HG03175 (cell line): ENCODE results near the gene LCOR.

Experiments
- ATAC-seq: cut with Tn5 transposase; IDR thresholded peaks from one replicate; pipeline ENCODE4 v1.9.1; 2021; ENCODE audit warnings: mild to moderate bottlenecking, moderate library complexity; ENCODE audit not compliant: unreplicated experiment

LCOR gene

DNA sequence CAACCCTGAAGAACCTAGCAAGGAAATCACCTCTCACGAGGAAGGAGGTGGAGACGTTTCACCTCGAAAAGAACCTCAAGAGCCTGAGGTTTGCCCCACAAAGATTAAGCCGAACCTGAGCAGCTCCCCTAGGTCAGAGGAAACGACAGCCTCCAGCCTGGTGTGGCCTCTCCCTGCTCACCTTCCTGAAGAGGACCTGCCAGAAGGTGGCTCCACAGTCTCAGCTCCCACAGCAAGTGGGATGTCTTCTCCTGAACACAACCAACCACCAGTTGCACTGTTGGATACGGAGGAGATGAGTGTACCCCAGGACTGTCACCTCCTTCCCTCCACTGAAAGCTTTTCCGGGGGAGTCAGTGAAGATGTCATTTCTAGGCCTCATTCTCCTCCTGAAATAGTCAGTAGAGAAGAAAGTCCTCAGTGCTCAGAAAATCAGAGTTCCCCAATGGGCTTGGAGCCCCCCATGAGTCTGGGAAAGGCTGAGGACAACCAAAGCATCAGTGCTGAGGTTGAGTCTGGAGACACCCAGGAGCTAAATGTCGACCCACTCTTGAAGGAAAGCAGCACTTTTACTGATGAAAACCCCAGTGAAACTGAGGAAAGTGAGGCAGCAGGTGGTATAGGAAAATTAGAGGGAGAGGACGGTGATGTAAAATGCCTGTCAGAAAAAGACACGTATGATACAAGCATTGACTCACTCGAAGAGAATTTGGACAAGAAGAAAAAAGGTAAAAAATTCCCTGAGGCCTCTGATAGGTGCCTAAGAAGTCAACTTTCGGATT is 150.2 kb downstream of the LCOR start:
- ATAC-seq, result no peak

DNA sequence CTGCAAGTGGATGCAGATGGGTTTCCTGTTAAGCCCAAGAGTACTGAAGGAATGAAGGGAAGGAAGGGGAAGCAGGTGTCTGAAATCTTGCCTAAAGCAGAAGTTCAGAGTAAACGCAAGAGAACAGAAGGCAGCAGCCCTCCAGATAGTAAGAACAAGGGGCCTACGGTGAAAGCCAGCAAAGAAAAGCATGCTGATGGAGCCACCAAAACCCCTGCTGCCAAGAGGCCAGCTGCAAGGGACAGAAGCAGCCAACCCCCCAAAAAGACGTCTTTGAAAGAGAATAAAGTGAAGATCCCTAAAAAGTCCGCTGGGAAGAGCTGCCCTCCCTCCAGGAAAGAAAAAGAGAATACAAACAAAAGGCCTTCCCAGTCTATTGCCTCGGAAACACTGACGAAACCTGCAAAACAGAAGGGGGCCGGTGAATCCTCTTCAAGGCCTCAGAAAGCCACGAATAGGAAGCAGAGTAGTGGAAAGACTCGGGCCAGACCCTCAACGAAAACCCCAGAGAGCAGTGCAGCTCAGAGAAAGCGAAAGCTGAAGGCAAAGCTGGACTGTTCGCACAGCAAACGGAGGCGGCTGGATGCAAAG is 152.5 kb downstream of the LCOR start:
- no peak for ATAC-seq

DNA sequence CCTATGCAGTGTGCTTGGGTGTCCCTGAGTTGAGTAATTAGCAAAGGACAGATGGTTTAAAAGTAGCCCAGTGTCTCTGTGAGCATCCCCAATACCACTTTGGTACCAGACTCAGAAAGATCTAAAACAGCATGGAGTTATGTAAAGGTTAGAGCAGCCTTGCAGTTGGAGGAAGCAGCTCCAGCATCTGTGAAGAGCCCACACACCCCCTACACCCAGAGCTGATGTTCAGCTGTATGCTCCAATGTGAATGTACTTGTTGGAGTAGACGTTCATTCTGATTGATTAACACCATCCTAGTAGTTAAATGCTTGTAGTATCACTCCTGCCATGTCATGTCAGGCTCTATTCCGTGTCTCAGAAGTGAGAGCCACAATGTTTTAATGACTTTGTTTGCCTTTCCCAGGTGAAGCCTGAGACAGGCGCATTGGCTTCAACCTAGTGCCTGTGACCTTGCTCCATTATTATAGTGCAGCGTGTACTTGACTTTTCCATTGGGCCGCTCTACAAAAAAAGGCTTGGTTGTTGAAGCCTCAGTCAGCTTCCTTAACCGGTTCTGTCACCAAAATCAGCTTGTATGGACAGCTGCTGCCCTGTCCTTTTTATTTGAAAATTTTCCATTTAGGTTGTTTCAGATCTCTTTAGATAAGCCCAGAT is 154.2 kb downstream of the LCOR start:
- ATAC-seq, result no peak

DNA sequence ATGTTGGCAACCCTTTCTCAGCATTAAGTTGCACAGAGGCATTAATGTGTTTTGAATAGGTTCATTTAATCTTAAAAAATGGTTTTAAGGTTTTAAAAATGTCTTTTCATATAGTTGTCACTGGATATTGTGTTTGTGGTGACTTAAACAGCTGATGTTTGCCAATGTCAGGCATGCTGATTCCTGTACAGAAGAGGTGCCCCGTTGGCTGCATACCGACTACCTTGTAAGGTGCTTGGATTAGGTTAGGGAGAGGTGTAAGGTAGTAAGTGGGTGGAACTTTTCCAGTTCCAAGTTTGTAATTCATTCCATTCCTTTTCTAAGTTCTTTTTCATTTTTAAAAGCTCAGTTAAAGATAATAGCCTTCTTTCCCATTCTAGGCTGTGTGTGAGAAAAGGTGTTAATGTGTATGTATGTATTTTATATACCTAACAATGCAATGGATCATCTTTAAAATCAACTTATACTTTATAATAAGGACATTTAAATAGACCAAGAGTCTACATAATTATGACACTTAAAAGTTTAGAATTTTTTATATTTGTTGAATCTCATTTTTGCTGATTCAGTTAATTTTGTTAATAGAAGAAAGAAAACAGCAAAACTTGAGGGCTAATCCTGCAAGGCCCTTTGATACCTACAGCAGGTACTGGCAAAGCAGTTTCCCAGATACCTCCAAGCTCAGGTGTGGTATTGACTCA is 155.2 kb downstream of the LCOR start:
- ATAC-seq, result no peak

DNA sequence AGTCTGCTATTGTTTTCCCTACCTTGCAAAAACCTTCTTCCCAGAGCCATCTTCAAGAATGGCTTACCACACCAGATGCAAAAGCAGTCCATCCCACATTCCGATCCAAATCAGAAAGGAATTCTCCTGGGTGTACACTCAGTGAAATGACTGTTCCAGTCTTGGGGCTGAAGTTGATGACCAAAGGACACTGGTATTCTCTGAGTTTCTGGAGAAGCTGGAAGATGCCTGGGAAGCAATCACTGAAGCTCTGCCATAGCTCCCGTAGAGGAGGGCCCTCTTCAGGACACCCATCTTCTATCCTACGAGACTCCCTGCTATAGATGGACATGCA is 155.7 kb downstream of the LCOR start:
- no peak for ATAC-seq

DNA sequence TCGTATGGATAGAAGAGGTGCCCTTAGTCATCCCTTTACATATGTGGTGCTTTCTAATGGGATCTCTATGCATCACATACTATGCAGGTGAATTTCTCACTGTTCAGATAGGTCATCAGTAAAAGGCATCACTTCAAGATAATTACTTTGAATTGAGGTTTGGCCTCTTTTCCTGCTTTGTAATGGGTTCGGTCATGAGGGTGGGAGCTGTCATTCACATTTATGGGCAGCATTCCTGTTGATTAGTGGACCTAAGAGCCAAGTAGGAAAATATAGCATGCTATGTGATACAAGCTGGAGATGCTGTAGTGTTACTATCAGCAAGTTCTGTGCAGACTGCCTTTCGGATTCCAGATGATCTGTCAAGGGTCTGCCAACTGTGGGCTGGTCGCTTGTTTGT is 156.3 kb downstream of the LCOR start:
- no peak for ATAC-seq

DNA sequence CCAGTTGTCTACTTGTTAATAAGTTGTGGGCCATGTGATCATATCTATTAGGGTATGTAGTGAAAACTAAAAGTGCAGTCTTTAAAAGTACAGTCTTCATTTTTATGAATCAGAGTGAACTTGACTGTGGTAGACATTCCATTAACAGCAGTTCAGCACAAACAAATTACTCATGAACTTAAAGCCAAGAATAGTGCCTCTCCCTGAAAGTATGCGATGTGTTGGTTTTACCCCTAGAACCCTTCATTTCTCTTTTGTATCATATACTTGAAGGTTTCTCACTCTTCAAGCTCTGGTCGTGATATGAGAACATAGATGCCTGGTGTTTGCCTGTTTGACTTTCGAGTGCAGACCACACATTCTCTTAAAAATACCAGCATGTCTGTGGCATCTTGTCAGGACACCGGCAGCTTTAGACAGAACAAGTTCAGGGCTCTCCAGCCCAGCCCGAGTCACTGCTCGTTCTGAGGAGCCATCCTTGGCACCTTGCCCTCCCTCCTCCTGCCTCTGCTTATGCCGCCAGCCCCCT is 159.3 kb downstream of the LCOR start:
- ATAC-seq, result no peak

DNA sequence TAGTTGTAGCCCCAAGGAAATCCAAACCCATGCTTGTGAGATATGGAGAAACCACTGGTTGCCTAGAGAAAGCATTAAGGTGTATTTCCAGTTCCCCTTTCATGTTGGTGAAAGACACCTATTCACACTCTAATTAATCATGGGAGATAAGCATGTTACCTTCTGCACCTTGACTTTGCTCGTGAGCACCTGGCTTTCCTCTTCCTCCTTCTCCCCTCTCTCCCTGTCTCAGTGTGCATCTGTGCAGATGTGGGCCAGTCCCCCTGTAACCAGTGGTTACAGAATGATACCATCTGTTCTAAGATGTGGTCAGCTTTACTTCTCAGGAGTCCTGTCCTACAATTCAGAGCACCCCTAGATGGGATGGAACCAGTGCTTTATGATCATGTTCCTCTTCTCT is 160.6 kb downstream of the LCOR start:
- ATAC-seq, result no peak

DNA sequence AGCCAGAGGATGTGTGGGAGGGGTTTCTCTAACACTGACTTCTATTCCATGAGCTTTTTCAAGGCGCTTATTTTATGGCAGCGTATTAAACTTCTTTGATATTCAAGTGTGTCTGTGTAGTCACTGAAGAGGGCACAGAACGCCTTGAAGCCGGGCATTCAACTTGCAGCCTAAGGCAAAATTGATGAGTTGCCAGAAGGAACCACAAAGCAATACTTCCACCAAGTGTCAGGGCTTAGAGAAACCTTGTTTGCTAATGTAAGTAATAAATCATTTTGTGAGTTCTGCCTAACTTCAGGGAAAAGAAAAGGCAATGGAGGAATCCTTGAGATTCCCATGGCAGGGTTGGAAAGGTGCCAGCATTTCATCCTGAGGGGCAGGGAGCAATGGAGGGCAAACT is 163.8 kb downstream of the LCOR start:
- no peak for ATAC-seq

DNA sequence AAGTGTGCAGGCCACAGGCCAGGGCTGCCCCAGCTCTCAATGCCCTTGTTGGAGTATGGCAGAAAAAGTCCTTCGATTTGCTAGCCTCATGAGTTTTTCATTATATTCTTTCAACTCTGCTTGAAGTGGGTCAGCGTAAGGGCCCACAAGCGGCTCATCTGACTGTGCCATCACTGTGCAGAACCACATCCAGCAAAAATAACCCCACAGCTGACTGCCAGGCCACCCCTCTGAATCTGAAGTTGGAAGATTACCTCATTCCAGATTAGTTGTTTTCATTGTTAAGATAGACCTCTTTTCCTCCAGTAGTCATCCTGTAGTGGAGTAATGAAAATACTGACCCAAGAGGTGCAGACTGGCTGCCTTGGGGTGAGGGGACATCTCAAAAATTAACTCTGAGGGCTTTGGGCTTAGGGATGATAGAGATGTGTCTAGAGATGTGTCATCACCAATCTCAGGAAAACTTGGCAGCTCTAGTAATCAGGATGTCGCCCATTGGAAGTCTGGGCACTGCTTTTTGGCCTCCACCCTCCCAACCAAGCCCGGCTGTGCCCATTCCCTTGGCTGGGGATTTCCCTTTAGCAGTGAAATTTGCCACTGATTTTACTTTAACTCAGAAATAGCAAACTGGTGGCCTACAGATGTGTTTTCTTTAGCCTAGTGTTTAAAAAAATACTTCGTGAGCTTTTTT is 164.3 kb downstream of the LCOR start:
- no peak for ATAC-seq

DNA sequence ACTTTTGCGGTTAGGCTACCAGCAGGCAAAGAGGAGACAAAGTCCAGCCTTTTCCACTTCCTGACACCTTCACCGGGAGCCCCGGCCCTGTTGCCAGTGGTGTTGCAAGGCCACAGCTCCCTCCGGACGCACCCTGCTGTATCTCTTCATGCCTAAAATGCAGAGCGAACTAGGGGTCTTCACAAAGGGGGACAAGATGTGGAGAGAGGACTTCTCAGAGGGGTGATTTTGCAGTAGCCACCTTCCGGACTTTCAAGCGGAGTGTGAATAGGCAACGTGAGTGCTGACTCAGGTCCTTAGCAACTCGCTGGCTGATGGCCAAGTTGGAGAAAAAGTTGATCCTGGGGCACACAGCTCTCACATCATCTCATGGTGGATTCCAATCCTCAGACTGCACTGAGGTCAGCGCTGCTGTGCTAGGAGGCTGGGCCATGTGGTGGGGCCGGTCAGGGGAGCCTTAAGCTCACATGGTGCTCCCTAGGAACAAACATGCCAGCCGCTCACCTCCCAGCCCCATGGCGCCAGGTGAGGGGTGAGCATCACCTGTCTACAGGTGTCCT is 166.3 kb downstream of the LCOR start:
- no peak for ATAC-seq

DNA sequence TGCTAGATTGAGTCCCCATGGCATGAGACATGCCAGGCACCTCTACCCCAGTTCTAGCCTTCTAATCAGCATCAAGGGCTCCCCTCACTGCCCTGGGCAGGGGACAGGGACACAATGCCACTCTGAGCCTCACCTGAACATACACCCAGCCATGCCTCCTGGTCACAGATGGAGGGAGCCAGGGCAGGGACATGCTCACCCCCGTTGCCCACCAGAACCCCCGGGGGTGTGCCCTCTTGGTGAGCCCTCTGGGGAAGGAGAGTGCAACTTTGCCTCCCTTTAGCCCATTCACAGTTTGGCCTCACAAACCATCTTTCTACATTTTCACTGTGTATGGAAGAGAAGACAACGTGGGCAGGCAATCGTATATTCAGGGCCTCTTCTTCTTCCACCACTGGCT is 167.2 kb downstream of the LCOR start:
- ATAC-seq, result no peak

DNA sequence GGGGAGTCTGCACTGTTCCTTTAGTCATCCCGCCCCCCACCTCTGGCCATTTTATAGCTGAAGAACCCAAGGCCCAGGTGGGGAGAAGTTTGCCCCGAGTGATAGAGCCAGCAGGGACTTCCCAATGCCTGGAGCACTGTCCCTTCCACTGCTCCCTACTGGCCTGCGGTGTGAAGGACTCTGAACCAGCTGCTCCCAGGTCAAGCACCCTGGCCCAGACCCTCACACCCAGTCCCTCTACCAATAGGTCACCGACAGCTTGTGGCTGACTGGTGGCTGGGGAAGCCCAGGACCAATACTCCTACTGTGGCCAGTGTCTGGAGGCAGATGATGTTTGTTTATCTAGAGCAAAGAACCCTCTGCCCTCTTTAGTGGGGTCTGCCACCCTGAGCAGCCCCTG is 167.9 kb downstream of the LCOR start:
- no peak for ATAC-seq

DNA sequence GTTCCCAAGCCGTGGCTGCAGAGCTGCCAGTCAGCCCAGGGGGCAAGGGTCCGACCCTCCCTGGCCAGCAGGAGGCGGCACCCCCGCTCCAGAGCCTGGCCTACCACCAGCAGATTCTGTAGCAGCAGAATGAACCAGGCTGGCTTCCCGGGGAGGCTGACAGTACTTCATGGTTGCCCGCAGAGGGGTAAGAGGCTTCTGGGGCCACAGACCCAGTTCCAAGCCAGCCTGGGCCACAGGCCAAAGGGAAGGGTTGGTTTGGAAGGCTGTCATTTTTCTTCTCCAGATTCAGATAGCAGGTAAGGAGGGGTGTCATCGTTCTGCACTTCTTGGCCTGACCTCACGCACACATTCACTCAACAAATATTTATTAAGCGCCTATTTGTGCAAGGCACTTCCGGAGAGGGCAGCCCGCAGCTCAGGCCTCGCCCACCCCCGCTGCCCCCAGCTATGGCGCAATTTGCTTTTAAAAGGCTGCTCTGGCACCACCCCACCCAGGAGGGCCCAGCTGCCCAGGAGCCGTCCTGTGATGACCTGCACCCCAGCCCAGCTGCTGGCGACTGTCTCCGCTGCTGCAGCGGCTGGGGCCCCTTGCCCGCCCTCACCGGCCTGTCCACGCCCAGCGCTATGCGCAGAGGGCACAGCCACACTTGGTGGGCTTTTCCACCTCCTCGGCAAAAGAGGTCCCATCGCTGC is 168.5 kb downstream of the LCOR start:
- ATAC-seq, result no peak

DNA sequence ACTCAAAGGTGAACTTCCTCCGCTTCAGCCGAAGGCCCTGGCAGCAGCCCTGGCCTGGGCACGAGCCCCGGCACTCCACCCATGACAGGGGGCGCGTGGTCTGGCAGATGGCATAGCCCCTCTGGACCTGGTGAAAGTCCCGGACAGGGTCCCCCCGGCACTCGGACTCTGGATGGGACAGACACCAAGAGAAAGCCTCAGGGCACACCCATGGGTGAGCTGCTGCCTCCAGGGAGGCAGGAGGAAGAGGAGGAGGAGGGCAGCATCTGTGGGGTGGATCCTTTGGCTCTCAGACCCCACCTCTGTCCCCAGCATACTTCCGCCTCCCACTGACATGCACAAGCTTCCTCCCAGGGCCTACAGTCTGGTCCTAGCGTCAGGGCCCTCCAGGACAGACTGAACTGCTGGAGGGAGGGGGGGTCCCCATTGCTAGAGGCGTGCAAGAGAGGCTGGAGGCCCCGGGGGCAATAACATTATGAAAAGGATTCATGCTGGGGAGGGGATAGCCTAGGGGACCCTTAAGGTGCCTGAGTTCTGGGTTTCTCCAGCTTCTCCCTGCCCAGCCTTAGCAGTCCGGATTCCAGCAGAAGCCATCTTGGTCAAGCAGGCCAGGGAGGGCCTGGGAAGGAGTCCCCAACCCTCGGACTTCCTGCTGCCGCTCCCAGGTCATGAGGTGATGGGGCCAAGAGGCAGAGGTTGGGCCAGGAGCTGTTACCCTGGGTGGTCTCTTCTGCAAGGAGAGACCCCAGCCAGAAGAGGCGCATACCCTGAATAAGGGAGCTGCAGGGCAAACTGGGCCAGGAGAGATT is 169.3 kb downstream of the LCOR start:
- ATAC-seq, result no peak

DNA sequence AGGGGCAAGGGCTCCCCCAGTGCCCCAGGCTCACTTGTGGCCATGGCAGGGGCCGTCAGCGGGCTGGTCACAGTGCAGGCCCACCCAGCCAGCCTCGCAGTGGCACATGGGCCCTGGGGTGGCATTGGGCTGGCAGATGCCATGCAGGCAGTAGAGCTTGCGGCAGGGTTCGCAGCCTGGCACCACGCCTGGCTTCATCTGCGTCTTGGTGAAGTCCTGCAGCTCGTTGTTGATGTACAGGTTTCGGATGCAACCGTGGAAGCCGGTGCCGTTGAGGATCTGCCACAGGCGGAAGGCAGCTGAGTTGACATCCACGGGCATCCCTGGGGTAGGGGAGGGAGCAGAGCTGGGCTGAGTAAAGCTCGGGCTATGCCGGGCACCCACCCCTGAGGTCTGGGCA is 170.6 kb downstream of the LCOR start:
- ATAC-seq, result no peak

DNA sequence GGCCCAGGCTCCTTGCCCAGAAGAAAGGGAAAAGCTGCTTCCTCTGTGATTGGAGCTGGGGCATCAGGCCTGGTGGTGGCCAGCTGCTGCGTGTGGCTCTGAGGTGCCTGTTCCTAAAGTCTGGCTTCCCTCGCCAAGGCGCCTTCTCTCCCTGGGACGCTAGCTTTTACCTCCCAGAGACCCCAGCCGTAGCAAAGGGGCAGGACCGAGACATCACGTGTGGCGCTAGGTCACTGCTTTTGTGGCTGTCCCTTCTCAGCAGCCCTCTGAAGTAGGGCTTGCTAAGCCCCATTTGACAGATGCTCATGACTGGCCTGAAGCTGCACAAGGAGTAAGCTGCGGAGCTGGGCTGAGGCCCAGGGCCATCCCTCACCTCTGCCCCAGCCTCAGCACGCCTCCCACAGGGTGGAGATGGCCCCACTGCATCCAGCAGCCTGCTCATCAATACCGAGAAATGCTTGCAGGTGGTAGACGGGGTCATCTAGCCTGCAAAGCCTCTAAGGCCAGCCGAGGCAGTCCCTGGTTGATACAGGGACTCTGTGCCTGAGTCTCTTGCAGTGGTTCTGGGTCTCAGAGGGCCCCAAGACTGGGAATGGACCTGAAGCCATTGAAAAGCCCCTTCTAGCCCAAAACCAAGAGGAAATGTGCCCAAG is 171.2 kb downstream of the LCOR start:
- no peak for ATAC-seq

DNA sequence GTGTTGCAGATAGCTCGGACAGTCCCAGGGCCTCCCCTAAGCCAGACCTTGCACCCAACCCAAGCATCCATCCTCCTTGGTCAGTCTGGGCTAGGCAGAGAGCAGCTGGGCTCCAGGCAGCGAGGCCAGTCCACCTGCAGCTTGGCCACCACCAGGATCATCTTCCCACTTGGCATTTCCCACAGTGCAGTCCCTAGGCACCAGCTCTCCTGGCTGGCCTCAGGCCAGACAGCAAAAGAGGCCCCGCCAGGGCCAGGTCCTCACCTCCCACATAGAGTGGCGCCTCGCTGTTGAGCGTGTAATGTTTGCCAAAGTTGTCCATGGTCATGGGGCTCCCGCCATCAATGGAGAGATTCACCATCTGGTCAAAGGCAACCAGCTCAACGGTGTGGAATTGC is 171.7 kb downstream of the LCOR start:
- no peak for ATAC-seq

DNA sequence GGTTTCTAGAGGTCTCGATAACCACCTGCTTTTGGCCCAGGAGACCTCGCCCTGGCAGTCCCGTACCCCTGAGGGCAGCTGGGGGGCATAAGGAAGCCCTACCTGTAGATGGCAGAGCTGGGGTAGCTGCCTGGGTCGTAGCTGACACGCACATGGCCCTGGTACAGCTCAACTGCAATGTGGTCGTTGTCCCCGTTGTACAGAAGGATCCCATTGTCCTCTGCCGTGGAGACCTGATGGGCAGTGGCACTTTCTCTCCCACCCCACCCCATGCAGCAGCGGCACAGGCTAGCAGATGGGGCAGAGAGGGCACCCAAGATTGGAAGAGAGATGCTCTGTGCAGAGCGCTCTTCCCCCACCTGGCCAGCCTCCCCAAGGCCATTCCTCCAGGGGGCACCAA is 172.5 kb downstream of the LCOR start:
- ATAC-seq, result no peak
